ENCODE results near the gene SETD4.
"Not testable (repeated sequence)": the region's sequence is repeated elsewhere in the genome, so short reads cannot be mapped to it uniquely, and the experiment has no call there.

The SETD4 gene

GRCh38 chr21:36079010-36079649 lies 18.8 kb upstream of the SETD4 start:
- DNase-seq (ENCODE audit: low read depth in 2 of 2), result peak in 1 of 2 donors; percentile 10

DNA sequence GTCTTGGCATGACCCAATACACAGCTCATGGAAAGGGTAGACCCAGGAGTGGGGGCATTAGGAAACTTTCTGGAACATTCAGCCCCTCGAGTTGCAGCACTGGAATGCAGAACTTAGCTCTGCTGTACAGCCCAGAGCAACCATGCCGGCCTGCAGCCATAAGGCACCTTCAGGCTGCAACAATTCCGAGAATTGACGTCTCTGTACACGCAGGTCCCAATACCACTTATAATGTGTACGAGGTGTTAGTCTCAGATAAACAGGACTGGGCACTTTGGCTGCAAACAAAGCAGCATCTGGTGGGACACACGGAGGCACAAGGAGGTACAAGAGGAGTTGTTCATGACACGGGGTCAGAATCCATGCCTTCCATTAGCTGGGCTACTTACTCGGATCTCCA lies 17.4 kb upstream of the SETD4 start:
- no peak for DNase-seq (ENCODE audit: low read depth in 2 of 2)

DNA sequence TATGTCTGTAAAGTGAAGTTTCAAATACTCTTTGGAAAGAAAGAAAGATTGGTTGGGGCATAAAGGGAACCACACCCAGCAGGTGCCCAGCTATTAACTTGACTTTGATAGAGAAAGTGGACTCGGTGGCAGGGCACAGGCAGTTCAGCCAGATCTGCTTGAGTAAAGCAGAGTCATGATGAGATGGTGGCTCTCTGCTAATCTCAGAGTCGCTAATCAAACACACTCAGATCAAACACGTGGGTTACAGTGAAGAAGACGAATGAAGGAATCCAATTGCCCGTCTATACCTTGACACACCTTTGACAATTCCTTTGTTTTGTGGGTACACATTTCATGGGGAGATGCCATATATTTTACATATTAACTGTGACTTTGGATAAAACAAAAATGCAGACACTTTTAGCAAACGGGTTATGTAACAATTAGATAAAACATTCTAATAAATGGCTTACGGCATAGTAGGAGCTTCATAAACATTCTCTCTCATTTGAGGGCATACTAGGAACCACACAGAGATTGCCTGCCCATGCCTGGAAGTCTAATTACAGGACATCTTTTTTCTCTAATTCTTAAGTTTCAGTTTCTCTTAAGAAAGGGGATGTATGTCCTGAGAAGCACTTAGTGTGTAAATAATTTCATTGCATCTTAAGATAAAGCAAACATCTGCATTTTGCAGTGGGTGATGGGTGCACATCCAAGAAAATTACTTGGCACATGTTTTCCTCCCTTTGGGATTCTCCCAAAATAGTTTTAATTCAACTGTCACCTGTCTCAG lies 16.7 kb upstream of the SETD4 start:
- DNase-seq (ENCODE audit: low read depth in 2 of 2), result no peak

GRCh38 chr21:36075953-36076352 lies 15.6 kb upstream of the SETD4 start:
- no peak for DNase-seq (ENCODE audit: low read depth in 2 of 2)

GRCh38 chr21:36075171-36075570 lies 14.8 kb upstream of the SETD4 start:
- no peak for DNase-seq (ENCODE audit: low read depth in 2 of 2)

DNA sequence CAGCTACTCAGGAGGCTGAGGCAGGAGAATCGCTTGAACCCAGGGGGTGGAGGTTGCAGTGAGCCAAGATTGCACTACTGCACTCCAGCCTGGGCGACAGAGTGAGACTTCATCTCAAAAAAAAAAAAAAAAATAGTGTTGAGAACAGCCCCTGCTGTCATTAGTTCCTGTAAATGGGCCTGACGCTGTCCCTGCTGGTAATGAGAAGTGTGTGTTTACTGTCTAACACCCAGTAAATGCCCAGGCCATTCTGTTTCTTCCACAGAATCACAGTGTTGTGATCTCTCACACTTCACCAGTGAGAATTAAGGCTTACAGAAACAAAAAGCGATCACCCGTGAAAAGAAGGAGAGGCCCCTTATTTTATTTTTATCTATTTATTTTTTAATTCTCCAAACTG lies 13.6 kb upstream of the SETD4 start:
- DNase-seq (ENCODE audit: low read depth in 2 of 2), result not testable (repeated sequence)

DNA sequence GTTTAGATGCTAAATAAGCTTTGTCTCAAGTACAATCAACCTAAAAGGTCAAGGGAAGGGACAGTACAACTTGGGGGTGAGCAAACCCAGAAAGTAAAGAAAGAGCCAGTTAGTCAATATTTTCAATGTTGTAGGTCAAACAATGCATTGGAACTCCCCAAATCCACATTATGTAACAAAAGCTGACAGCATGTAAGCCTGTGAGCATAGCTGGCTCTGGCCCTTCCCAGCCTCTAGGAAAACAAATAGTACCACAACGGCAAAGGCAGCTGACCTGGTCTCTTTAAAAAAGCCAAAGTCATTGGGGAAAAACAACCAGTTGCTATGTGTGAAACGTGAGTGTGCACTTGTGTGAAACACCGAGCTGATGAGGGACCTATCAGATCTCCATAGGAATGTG lies 12.9 kb upstream of the SETD4 start:
- DNase-seq (ENCODE audit: low read depth in 2 of 2), result no peak

DNA sequence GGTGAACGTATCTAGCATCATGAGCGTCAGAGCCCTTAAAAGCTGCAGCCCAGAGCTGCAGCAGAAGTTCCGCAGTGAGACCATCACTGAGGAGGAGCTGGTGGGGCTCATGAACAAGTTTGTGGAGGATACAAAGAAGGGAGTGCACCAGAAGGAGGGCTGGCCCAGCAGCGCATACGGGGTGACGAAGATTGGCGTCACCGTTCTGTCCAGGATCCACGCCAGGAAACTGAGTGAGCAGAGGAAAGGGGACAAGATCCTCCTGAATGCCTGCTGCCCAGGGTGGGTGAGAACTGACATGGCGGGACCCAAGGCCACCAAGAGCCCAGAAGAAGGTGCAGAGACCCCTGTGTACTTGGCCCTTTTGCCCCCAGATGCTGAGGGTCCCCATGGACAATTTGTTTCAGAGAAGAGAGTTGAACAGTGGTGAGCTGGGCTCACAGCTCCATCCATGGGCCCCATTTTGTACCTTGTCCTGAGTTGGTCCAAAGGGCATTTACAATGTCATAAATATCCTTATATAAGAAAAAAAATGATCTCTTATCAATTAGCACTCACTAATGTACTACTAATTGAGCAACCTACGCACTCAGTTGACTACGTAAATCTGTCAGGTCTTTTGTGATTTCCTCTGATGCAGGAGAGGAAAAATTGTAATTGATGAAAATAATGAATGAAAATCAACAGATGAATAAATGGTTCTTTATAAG lies 12.3 kb upstream of the SETD4 start:
- no peak for DNase-seq (ENCODE audit: low read depth in 2 of 2)

DNA sequence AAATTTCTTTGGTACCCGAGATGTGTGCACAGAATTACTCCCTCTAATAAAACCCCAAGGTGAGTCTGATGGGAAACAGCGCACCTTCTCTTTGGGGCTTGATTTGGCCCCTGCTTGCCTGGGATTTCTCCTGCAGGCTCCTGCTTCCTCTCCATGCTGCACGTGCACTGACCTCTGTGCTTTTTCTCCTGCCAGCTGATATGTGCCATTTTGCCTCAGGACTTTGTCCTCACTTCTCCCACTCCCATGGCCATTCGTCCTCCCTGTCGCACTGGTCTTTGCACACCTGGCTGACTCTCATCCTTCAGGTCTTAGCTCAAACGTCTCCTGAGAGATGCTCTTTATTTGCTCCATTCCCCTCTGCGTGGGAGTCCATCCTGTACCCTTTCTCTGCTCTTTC lies 10.7 kb upstream of the SETD4 start:
- DNase-seq (ENCODE audit: low read depth in 2 of 2), result no peak

GRCh38 chr21:36069713-36070583 lies 9.6 kb upstream of the SETD4 start, which contains the start of gene CBR1:
Gene CBR1 (plus strand): TSS chr21:36070024. CDS start chr21:36070116, 92 bp downstream.
- peak; percentile 83 to 87 for DNase-seq (ENCODE audit: low read depth in 2 of 2)

GRCh38 chr21:36068748-36069398 lies 8.5 kb upstream of the SETD4 start:
- DNase-seq (ENCODE audit: low read depth in 2 of 2), result no peak

DNA sequence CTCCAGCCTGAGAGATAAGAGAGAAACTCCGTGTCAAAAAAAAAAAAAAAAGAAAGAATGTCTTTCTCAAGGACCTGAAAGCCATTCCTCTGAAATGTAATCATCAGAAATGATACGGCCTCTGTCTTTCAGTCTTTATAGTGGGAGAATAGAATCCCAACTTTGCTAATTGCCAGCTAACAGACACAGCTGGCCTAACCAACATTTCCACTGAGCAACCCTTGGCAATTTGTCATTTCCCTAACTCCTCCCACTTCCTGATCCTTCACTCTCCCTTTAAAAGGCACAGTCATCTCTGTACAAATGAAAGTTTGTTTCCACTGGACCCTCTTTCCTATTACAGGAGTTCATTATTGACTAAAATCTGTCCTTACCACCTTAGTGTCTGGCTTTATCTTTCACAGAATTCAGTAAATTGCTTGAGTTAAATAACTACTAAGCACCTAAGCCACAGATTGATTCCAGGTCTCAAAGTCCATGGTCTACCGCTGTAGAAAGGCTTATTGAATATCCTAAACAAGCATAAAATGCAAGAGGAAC lies 5.2 kb upstream of the SETD4 start:
- no peak for DNase-seq (ENCODE audit: low read depth in 2 of 2)

- no peak for DNase-seq (ENCODE audit: low read depth in 2 of 2)
These were observed 3.7 kb upstream of the SETD4 start for GRCh38 chr21:36064085-36064460.

DNA sequence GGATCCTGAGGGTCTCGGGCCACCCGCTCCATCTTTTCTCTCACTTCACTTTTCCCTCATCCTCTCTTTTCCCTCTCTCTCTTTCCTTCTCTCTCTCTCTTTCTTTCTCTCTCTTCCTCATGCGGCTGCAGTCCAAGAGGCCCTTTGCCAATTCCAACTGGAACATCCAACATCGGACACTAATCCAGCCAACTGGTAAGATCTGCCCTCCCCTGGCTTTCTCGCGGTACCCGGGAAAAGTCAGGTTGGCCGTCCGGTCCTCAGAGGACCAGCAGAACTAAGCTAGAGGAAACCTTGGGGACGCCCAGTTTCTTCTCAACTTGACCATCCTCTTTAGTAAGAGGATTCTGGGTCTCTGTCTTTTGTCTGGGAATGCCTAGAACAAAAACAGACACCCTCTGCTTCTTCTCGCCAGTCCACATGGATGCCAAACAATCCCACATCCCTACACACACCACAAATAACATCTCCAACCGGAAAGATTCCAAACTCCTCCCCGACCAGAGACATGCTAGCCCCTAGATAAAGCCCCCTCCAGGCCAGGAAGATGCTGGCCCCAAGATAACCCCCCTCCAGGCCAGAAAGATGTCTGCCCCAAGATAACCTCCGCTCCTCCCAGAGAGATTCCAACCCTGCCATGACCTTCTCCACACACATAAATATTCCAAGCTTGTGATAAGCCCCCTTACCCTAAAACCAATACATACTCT lies 3.2 kb upstream of the SETD4 start:
- DNase-seq (ENCODE audit: low read depth in 2 of 2), result no peak

- DNase-seq (ENCODE audit: low read depth in 2 of 2), result no peak
These were observed 1.1 kb upstream of the SETD4 start for GRCh38 chr21:36061445-36061844.

DNA sequence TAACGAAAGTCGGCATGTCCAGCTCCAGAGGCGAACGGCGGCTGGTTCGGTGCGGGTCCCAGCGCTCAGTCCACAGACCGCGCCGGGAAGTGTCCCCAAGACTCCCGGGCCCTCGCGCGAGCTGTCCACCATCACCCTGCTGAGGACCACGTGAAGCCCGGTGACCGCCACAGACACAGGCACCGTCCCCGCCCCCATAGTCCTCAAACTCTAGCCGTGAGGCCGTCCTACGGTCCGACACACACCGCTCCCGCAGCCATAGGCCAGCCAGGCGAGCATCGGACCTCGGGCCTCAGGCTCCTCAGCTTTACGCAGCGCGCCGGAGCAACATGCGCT lies 535 bp downstream of the SETD4 start:
- peak in 1 of 2 donors; percentile 9 for DNase-seq (ENCODE audit: low read depth in 2 of 2)

DNA sequence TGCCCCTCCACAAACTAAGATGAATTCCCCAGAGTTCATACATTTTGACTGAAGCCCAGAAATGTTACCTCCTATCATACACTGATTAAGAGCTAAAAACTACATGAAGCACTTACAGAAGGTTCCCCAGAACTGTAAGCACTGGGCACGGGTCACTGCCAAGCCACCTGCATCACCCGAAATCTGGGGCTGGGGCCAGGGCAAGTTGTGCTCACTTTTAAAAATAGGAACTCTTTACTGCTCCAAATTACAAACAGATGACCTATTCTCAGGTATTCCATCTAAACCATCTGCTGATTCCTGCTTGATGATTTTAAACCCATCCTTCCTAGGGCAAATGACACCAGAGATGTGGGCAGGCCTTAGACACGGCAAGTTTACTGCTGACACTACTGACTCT lies 4.8 kb downstream of the SETD4 start:
- no peak for DNase-seq (ENCODE audit: low read depth in 2 of 2)

GRCh38 chr21:36053715-36054062 lies 6.6 kb downstream of the SETD4 start:
- no peak for DNase-seq (ENCODE audit: low read depth in 2 of 2)

DNA sequence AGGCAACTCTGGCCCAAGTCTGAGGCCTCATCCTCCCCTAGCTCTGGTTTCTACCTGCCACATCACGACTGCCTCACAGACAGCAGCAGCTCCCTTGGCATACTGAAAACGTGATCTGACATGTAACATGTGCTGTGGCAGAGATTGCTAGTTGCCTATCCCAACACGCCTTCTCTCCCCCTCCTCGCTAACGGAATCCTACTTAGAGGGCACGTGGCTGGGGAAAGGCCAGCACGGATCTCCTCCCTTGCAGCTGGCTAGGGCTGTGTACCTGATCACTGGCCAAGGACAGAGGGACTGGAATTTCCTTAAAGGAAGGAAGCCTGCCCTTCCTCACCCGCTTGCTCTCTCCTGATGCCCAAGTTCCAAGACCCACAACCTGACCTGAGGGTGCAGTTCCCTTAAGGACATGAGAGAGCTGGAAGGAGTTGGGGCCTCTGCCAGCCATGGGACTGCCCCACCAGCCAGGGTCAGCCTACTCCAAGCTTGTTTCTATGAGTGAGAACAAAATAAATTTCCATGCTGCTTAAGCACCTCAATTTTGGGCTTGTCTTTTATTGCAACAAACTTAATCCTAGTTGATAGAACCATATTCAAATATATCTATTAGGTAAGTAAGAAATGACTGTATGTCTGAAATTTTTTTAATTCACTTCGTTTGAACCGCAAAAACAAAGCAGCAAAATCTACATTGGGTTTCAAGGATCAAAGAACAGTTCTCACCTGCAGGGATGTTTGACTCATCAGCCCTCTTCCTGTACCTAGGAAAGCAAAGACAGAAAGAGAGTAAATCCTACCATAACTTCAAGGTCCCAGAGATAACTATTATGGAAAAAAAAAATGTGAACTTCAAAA lies 7.2 kb downstream of the SETD4 start:
- no peak for DNase-seq (ENCODE audit: low read depth in 2 of 2)

GRCh38 chr21:36048357-36048756 lies 12.0 kb downstream of the SETD4 start:
- DNase-seq (ENCODE audit: low read depth in 2 of 2), result no peak

Data from stimulated activated CD4-positive, alpha-beta T cell treated with anti-CD3 and anti-CD28 coated beads, Interleukin-15, amount 100 ng/mL, for 48 hours (primary cell).